GM13977 (cell line): ENCODE measurements around the gene LAPTM5.

Experiments
- DNase-seq: peaks from one replicate; pipeline ENCODE4 v3.0.0; 2012; ENCODE audit warnings: low spot score
- CTCF ChIP-seq: IDR thresholded peaks from 2 replicates; pipeline ENCODE4 v1.5.1; 2012; ENCODE audit warnings: mild to moderate bottlenecking, control low read depth; ENCODE audit not compliant: insufficient read depth; ENCODE audit errors: extremely low read depth, missing control alignments
- in situ Hi-C: fragments of 300-500 bp; cut with MboI; formaldehyde crosslinking; loops from one replicate; pipeline ENCODE4 v1.12.0; 2022; ENCODE audit warnings: low sequenced_read_pairs, low pct_unique_long_range_greater_than_20kb, mixed read lengths, inconsistent platforms; ENCODE audit not compliant: unreplicated experiment

The LAPTM5 gene

GRCh38 chr1:30777060-30777903 is 19.7 kb upstream of the LAPTM5 start:
- TF ChIP-seq CTCF: no peak
- in situ Hi-C loops: loop anchor here (5.0 kb wide), 1 partner anchor 35 kb away; no protein-coding TSS in a partner anchor

GRCh38 chr1:30776097-30777059 is 18.8 kb upstream of the LAPTM5 start:
- in situ Hi-C loops: loop anchor here (5.0 kb wide), 1 partner anchor 34 kb away; no protein-coding TSS in a partner anchor
- DNase-seq: no peak
- TF ChIP-seq CTCF: no peak

More at GRCh38 chr1:30777060-30777903, 19.7 kb upstream of the LAPTM5 start:
- no peak for DNase-seq

- no peak for DNase-seq
- no peak for TF ChIP-seq CTCF
- in situ Hi-C loops: loop anchor here (5.0 kb wide), 1 partner anchor 33 kb away; no protein-coding TSS in a partner anchor
Measured at GRCh38 chr1:30775433-30775975, 17.9 kb upstream of the LAPTM5 start.

- DNase-seq: no peak
- TF ChIP-seq CTCF: no peak
- in situ Hi-C loops: loop anchor here (5.0 kb wide), 1 partner anchor 32 kb away; no protein-coding TSS in a partner anchor
Measured at GRCh38 chr1:30774550-30775432, 17.2 kb upstream of the LAPTM5 start.

- no peak for TF ChIP-seq CTCF
- in situ Hi-C loops: no loop called here
- DNase-seq: no peak
Measured at GRCh38 chr1:30773722-30774358, 16.3 kb upstream of the LAPTM5 start.
